NB4 (cell line): Measurements from ENCODE around the gene STARD7.

Experiments used
- MYC ChIP-seq: IDR thresholded peaks from 2 replicates; pipeline ENCODE4 v1.6.1; 2011; ENCODE audit warnings: low read depth, low read length
- TF ChIP-seq, protein P1 (sequence below): IDR thresholded peaks from one replicate; pipeline ENCODE4 v1.5.1; 2012; ENCODE audit warnings: low read depth, low read length

DNA sequence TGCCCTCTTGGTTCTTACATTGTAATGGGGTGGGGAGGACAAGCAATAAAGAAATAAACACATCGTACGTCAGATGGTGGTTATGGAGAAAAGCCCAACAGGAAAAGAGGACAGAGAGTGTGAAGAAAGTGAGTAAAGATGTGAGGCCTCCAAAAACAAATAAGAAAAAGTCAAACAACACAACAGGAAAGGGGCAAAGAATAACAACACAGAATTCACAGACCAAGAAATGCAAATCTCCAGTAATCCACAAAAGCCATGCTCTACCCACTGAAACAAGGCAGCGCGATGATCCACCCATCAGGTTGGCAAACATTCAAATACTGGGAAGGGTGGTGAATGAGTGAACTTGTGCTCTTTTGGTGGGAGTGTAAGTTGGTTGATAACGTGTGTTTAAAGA, 46.7 kb downstream of the STARD7 start:
- TF ChIP-seq, protein P1, sequence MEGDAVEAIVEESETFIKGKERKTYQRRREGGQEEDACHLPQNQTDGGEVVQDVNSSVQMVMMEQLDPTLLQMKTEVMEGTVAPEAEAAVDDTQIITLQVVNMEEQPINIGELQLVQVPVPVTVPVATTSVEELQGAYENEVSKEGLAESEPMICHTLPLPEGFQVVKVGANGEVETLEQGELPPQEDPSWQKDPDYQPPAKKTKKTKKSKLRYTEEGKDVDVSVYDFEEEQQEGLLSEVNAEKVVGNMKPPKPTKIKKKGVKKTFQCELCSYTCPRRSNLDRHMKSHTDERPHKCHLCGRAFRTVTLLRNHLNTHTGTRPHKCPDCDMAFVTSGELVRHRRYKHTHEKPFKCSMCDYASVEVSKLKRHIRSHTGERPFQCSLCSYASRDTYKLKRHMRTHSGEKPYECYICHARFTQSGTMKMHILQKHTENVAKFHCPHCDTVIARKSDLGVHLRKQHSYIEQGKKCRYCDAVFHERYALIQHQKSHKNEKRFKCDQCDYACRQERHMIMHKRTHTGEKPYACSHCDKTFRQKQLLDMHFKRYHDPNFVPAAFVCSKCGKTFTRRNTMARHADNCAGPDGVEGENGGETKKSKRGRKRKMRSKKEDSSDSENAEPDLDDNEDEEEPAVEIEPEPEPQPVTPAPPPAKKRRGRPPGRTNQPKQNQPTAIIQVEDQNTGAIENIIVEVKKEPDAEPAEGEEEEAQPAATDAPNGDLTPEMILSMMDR, result no peak
- no peak for TF ChIP-seq MYC
